HCT116 (cell line): ENCODE results near the gene COX18. TPM values are rescaled to one million over a fixed set of nuclear protein-coding genes. Genes with fewer than 3 reads are reported as not detected.

Experiments
- ATAC-seq: fragments of 200-7000 bp; cut with Tn5 transposase; 2 replicates; pipeline ENCODE4 v1.9.1; 2020; ENCODE audit warnings: mild to moderate bottlenecking, moderate library complexity
- BruUV-seq: library from RNA; stranded (reverse); fragments of 400-500 nt; replicated peaks from 2 replicates; lab custom pipeline; 2021; lab: Mats Ljungman, UMichigan
- CTCF ChIA-PET: fragments of 300-600 bp; sonication (Branson Sonifier 250); formaldehyde crosslinking; loops from one replicate; lab custom pipeline; 2021; ENCODE audit warnings: antibody characterized with exemption; lab: Charles Lee
- POLR2A ChIA-PET: fragments of 300-600, 350-600 bp; sonication (Branson Sonifier 250); formaldehyde crosslinking; loops from one replicate; lab custom pipeline; 2021; ENCODE audit warnings: antibody characterized with exemption; lab: Charles Lee
- RAD21 ChIA-PET, 2 experiments: fragments of 300-600 bp; sonication (Branson Sonifier 250); formaldehyde crosslinking; loops; one replicate each; lab custom pipeline; 2023; ENCODE audit warnings: low total read pairs in 2 of 2; ENCODE audit not compliant: uncharacterized antibody in 2 of 2, unreplicated experiment in 2 of 2, low non-redundant PET in 1 of 2; lab: Charles Lee
- DNase-seq: peaks from one replicate; pipeline ENCODE4 v3.0.0-alpha.2; 2010; ENCODE audit warnings: low read depth, low spot score
- H2AFZ ChIP-seq: fragments of 200-600 bp; shearing (Covaris generic), sonication (generic); 2 replicates; pipeline ENCODE4 v1.6.1; 2017; ENCODE audit warnings: low read depth, mixed run types, mixed read lengths, antibody characterized with exemption, low read length; ENCODE audit not compliant: poor library complexity, severe bottlenecking
- H3K27ac ChIP-seq: 2 replicates; pipeline ENCODE4 v1.5.1; 2012; ENCODE audit warnings: low read depth, low read length
- H3K27me3 ChIP-seq: fragments of 200-600 bp; sonication (generic); 2 replicates; pipeline ENCODE4 v1.6.1; 2016; ENCODE audit warnings: mixed run types, low read length, mixed read lengths; ENCODE audit not compliant: insufficient read depth
- H3K36me3 ChIP-seq, 2 experiments: fragments of 200-500 bp in 1 of 2; fragments of 200-600 bp in 1 of 2; sonication (Bioruptor generic) in 1 of 2; sonication (generic) in 1 of 2; 2 replicates each; pipeline versions ENCODE4 v1.5.1 to v1.6.1; 2014 to 2016; ENCODE audit warnings: low read length in 2 of 2, inconsistent platforms in 1 of 2, mixed read lengths in 1 of 2, mixed run types in 1 of 2; ENCODE audit not compliant: insufficient read depth in 2 of 2, control insufficient read depth in 1 of 2
- H3K4me1 ChIP-seq, 2 experiments: fragments of 200-600 bp in 1 of 2; sonication (generic) in 1 of 2; 2 replicates each; pipeline versions ENCODE4 v1.5.1 to v1.6.1; 2012 to 2017; ENCODE audit warnings: low read length in 2 of 2, inconsistent platforms in 1 of 2, mild to moderate bottlenecking in 1 of 2, mixed read lengths in 1 of 2, mixed run types in 1 of 2, moderate library complexity in 1 of 2; ENCODE audit not compliant: insufficient read depth in 2 of 2, control insufficient read depth in 1 of 2
- H3K4me2 ChIP-seq: fragments of 200-600 bp; sonication (generic); 2 replicates; pipeline ENCODE4 v1.6.1; 2017; ENCODE audit warnings: mixed run types, low read length, mixed read lengths
- H3K4me3 ChIP-seq, 2 experiments: fragments of 200-600 bp in 1 of 2; sonication (generic) in 1 of 2; replicated peaks in 1 of 2; 2 replicates each; pipeline ENCODE4 v1.5.1; 2011 to 2016; ENCODE audit warnings: low read length in 2 of 2, control low read depth in 1 of 2, low read depth in 1 of 2, mild to moderate bottlenecking in 1 of 2, mixed read lengths in 1 of 2, mixed run types in 1 of 2
- H3K79me2 ChIP-seq: fragments of 200-600 bp; sonication (generic); 2 replicates; pipeline ENCODE4 v1.6.1; 2017; ENCODE audit warnings: mild to moderate bottlenecking, mixed run types, low read length, moderate library complexity, mixed read lengths; ENCODE audit not compliant: insufficient read depth
- H3K9ac ChIP-seq: fragments of 200-600 bp; sonication (generic); 2 replicates; pipeline ENCODE4 v1.6.1; 2016; ENCODE audit warnings: low read length, mixed read lengths
- H3K9me2 ChIP-seq: fragments of 200-600 bp; sonication (generic), shearing (Covaris generic); 2 replicates; pipeline ENCODE4 v1.6.1; 2017; ENCODE audit warnings: mixed run types, mild to moderate bottlenecking, moderate library complexity; ENCODE audit not compliant: insufficient read depth
- H3K9me3 ChIP-seq, 2 experiments: fragments of 200-500 bp in 1 of 2; fragments of 200-600 bp in 1 of 2; sonication (Bioruptor generic) in 1 of 2; sonication (generic) in 1 of 2; 2 replicates each; pipeline ENCODE4 v1.6.1; 2014 to 2017; ENCODE audit warnings: low read length in 2 of 2, mixed read lengths in 2 of 2, inconsistent platforms in 1 of 2, low read depth in 1 of 2, mild to moderate bottlenecking in 1 of 2, mixed run types in 1 of 2, moderate library complexity in 1 of 2; ENCODE audit not compliant: control insufficient read depth in 1 of 2, insufficient read depth in 1 of 2
- H4K20me1 ChIP-seq: fragments of 200-600 bp; sonication (generic), shearing (Covaris generic); 2 replicates; pipeline ENCODE4 v1.6.1; 2017; ENCODE audit warnings: mixed run types, mild to moderate bottlenecking, moderate library complexity; ENCODE audit not compliant: insufficient read depth
- CBX3 ChIP-seq: IDR thresholded peaks from 2 replicates; pipeline ENCODE4 v1.6.1; 2012; ENCODE audit warnings: low read depth
- CEBPB ChIP-seq: IDR thresholded peaks from 2 replicates; pipeline ENCODE4 v1.6.1; 2012; ENCODE audit warnings: low read depth
- CTCF ChIP-seq, 3 experiments: fragments of 200-600 bp in 1 of 3; sonication (generic) in 1 of 3; IDR thresholded peaks in 2 of 3; conservative IDR thresholded peaks in 1 of 3; 2 replicates each; pipeline ENCODE4 v1.5.1; 2012 to 2017; ENCODE audit warnings: low read depth in 2 of 3, low read length in 2 of 3, antibody characterized with exemption in 1 of 3, borderline replicate concordance in 1 of 3, control low read depth in 1 of 3, mild to moderate bottlenecking in 1 of 3, mixed read lengths in 1 of 3, mixed run types in 1 of 3, moderate library complexity in 1 of 3; ENCODE audit not compliant: insufficient read depth in 1 of 3
- EGR1 ChIP-seq: IDR thresholded peaks from 2 replicates; pipeline ENCODE4 v1.6.1; 2012; ENCODE audit warnings: low read depth
- ELF1 ChIP-seq: IDR thresholded peaks from 2 replicates; pipeline ENCODE4 v1.6.1; 2012; ENCODE audit warnings: low read depth, borderline replicate concordance
- FOSL1 ChIP-seq: IDR thresholded peaks from 2 replicates; pipeline ENCODE4 v1.6.1; 2012; ENCODE audit warnings: low read depth
- JUND ChIP-seq: IDR thresholded peaks from 2 replicates; pipeline ENCODE4 v1.6.1; 2012
- MAX ChIP-seq: IDR thresholded peaks from 2 replicates; pipeline ENCODE4 v1.6.1; 2012
- POLR2A ChIP-seq: IDR thresholded peaks from 2 replicates; pipeline ENCODE4 v1.7.0; 2011; ENCODE audit warnings: borderline replicate concordance; ENCODE audit not compliant: insufficient read depth, insufficient read length; ENCODE audit errors: extremely low read depth
- RAD21 ChIP-seq: IDR thresholded peaks from 2 replicates; pipeline ENCODE4 v1.6.1; 2012; ENCODE audit warnings: low read depth, mild to moderate bottlenecking
- REST ChIP-seq: IDR thresholded peaks from 2 replicates; pipeline ENCODE4 v1.6.1; 2012; ENCODE audit warnings: low read depth
- SIN3A ChIP-seq: IDR thresholded peaks from 2 replicates; pipeline ENCODE4 v1.6.1; 2012; ENCODE audit warnings: low read depth
- SRF ChIP-seq: IDR thresholded peaks from 2 replicates; pipeline ENCODE4 v1.6.1; 2012; ENCODE audit warnings: low read depth
- TCF7L2 ChIP-seq: IDR thresholded peaks from 2 replicates; pipeline ENCODE4 v1.7.0; 2011; ENCODE audit warnings: borderline replicate concordance, inconsistent platforms; ENCODE audit not compliant: insufficient read depth, insufficient read length; ENCODE audit errors: extremely low read depth
- YY1 ChIP-seq: IDR thresholded peaks from 2 replicates; pipeline ENCODE4 v1.6.1; 2011; ENCODE audit warnings: low read length, low read depth, moderate library complexity, mild to moderate bottlenecking; ENCODE audit not compliant: insufficient replicate concordance; ENCODE audit errors: extremely low read depth
- ZBTB33 ChIP-seq: IDR thresholded peaks from 2 replicates; pipeline ENCODE4 v1.6.1; 2011; ENCODE audit warnings: mild to moderate bottlenecking, low read length, moderate library complexity; ENCODE audit not compliant: insufficient replicate concordance; ENCODE audit errors: extremely low read depth
- ZNF274 ChIP-seq: fragments of 200-500 bp; sonication (Bioruptor generic); IDR thresholded peaks from 2 replicates; pipeline ENCODE4 v1.6.1; 2014; ENCODE audit warnings: mild to moderate bottlenecking, low read depth, low read length, inconsistent platforms
- intact Hi-C: fragments of 100-400 bp; cut with micrococcal nuclease; formaldehyde crosslinking; loops from 2 replicates; pipeline ENCODE4 v1.10.0; 2022
- total RNA-seq: library from RNA; stranded (reverse); gene quantifications from one replicate; pipeline ENCODE4 v1.2.1, GENCODE V29; 2021; ENCODE audit not compliant: unreplicated experiment

The COX18 gene
- total RNA-seq, 1 experiment from 2014 or later = 12.5 TPM

GRCh38 chr4:73006286-73006990 lies 63.1 kb downstream of the COX18 start:
- Histone ChIP-seq H3K9me2 (no peaks in the 10 kb centered on the region), H3K9ac (no peak overlapping the region), H3K79me2 (no peaks in the 10 kb centered on the region)
- ATAC-seq = no peak
- no TSS peak for BruUV-seq
- RAD21 ChIA-PET = no interaction called here
- no peak for TF ChIP-seq CTCF (IDR thresholded peaks at IDR 0.05 in 2 of 3, conservative IDR thresholded peaks at IDR 0.05 in 1 of 3; ENCODE audit: borderline replicate concordance in 1 of 3, insufficient read depth in 1 of 3, low read depth in 2 of 3, low read length in 2 of 3)
- no peak for TF ChIP-seq RAD21
- TF ChIP-seq SIN3A = no peak
- TF ChIP-seq JUND = no peak
- no peak for TF ChIP-seq CEBPB
- no peak for TF ChIP-seq YY1
- TF ChIP-seq POLR2A = no peak
- no peak for TF ChIP-seq CBX3
- TF ChIP-seq FOSL1 = no peak
- no peak for TF ChIP-seq ZBTB33
- TF ChIP-seq EGR1 = no peak
- TF ChIP-seq REST = no peak
- no peak for TF ChIP-seq TCF7L2
- TF ChIP-seq ELF1 = no peak
- no peak for TF ChIP-seq ZNF274
- no peak for TF ChIP-seq MAX
- TF ChIP-seq SRF = no peak
- TF ChIP-seq, all 23 proteins: peak for 0
- DNase-seq = no peak
- intact Hi-C loops = no loop called here
- H3K9me3 ChIP-seq = no peaks in the 10 kb centered on the region
- H4K20me1 ChIP-seq = no peaks in the 10 kb centered on the region
- CTCF ChIA-PET = no interaction called here
- no peaks in the 10 kb centered on the region for H3K36me3 ChIP-seq
- no peak overlapping the region for H3K4me2 ChIP-seq
- no peak overlapping the region for H2AFZ ChIP-seq
- no peak overlapping the region for H3K27ac ChIP-seq
- POLR2A ChIA-PET = no interaction called here
- H3K27me3 ChIP-seq = peaks cover 25% of the 10 kb centered on the region
- H3K4me1 ChIP-seq = no peaks in the 10 kb centered on the region
- H3K4me3 ChIP-seq = no peak overlapping the region
